GM06990 (cell line): ENCODE results near the gene UGGT1.

Experiments used
- DNase-seq: peaks from one replicate; pipeline ENCODE4 v3.0.0-alpha.2; 2011; ENCODE audit not compliant: insufficient read length; ENCODE audit errors: extremely low read depth
- H3K27me3 ChIP-seq: replicated peaks from 2 replicates; pipeline ENCODE4 v1.6.0; 2011; ENCODE audit warnings: low read length; ENCODE audit not compliant: control insufficient read depth, insufficient read depth
- H3K36me3 ChIP-seq: 2 replicates; pipeline ENCODE4 v1.5.1; 2011; ENCODE audit warnings: low read length; ENCODE audit not compliant: control insufficient read depth, insufficient read depth
- H3K4me3 ChIP-seq: replicated peaks from 2 replicates; pipeline ENCODE4 v1.5.1; 2011; ENCODE audit warnings: low read depth, mild to moderate bottlenecking, control low read depth, low read length
- TF ChIP-seq, protein P1 (sequence below): IDR thresholded peaks from 2 replicates; pipeline ENCODE4 v1.5.1; 2011; ENCODE audit warnings: low read length, control low read depth, mild to moderate bottlenecking, inconsistent platforms; ENCODE audit not compliant: insufficient read depth, poor library complexity, severe bottlenecking

The UGGT1 gene

DNA sequence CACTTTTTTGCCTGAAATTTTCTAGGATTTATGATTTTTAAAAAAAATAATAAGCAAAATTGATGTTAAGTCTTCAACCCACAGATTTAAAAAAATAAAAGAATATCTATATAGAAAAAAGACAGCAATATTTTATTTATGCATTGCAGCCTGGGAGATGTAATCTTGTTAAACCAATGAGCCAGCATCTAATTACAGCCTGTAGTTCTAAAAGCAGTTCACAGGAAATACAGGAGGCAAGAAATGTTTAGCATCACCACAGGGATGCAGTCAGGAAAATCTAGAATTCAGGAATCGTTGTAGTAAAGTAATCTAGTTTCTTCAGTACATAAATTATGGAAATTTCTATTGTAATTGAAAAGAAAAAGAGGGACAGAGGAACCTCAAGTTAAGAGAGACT lies 17.2 kb downstream of the UGGT1 start:
- no peak overlapping the region for H3K4me3 ChIP-seq
- peaks cover 9% of the 10 kb centered on the region for H3K36me3 ChIP-seq
- TF ChIP-seq, protein P1, sequence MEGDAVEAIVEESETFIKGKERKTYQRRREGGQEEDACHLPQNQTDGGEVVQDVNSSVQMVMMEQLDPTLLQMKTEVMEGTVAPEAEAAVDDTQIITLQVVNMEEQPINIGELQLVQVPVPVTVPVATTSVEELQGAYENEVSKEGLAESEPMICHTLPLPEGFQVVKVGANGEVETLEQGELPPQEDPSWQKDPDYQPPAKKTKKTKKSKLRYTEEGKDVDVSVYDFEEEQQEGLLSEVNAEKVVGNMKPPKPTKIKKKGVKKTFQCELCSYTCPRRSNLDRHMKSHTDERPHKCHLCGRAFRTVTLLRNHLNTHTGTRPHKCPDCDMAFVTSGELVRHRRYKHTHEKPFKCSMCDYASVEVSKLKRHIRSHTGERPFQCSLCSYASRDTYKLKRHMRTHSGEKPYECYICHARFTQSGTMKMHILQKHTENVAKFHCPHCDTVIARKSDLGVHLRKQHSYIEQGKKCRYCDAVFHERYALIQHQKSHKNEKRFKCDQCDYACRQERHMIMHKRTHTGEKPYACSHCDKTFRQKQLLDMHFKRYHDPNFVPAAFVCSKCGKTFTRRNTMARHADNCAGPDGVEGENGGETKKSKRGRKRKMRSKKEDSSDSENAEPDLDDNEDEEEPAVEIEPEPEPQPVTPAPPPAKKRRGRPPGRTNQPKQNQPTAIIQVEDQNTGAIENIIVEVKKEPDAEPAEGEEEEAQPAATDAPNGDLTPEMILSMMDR: no peak
- H3K27me3 ChIP-seq: no peaks in the 10 kb centered on the region
- DNase-seq: no peak

DNA sequence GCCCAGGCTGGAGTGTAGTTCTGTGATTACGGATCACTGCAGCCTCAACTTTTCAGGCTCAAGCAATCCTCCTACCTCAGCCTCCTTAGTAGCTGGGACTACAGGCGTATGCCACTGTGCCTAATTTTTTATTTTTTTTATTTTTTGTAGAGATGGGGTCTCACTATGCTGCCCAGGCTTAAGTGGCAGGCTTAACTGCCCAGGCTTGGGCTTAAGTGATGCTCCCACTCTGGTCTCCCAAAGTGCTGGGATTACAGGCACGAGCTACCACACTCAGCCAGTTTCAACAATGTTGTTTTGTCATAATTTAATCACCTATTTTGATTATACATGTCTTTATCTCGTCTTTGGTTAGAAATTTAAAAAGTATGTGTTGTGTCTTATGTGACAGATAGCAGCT lies 18.2 kb downstream of the UGGT1 start:
- H3K36me3 ChIP-seq: peaks cover 9% of the 10 kb centered on the region
- H3K27me3 ChIP-seq: no peaks in the 10 kb centered on the region
- TF ChIP-seq, protein P1: no peak
- no peak overlapping the region for H3K4me3 ChIP-seq
- DNase-seq: no peak

DNA sequence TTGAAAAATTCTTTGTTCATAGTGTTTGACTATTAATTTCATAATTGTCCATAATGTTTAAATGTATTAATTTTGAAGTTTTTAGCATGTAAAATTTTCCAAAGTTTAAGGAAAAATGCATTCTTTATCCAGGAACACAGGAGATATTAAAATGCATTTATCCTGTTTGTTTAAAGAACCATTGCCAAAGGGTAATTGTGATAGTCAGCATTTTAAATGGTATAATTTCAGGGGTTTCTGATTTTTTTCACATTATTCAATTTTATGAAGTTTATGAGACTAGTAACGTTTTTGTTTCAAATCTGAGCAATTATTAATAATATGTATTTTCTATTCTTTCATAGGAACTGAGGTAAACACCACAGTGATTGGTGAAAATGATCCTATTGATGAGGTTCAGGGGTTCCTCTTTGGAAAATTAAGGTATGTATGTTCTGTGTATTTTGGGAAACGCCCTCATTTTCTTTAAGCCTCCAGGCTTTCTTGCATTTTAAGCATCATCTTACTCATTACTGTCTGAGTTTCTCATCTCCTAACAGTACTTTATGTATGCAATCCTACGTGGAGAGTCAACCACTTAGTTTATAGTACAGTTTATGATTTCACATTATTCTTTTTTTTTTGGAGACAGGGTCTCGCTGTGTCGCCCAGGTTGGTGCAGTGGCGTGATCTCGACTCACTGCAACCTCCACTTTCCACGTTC lies 25.1 kb downstream of the UGGT1 start:
- Histone ChIP-seq H3K4me3 (no peak overlapping the region), H3K36me3 (peaks cover 9% of the 10 kb centered on the region), H3K27me3 (no peaks in the 10 kb centered on the region)
- DNase-seq: no peak
- TF ChIP-seq, protein P1: no peak

DNA sequence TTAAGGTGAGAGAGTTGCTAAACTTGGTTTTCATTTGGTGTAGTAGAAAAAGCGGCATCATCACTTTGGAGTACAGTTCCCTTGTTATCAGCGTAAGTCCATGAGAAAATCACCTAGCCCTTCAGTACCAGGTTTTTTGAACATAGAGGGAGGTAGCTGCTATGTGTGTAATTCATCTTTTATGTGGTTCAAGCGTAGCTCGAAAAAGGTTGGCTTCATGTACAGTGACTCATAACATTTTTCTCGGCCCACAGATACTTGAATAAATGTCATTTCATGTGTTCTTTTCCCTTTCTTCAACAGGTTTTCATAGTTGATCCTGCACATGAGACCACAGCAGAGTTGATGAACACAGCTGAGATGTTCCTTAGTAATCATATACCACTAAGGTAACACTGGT lies 43.6 kb downstream of the UGGT1 start:
- Histone ChIP-seq H3K27me3 (no peaks in the 10 kb centered on the region), H3K36me3 (peaks cover 13% of the 10 kb centered on the region), H3K4me3 (no peak overlapping the region)
- no peak for DNase-seq
- TF ChIP-seq, protein P1: no peak

DNA sequence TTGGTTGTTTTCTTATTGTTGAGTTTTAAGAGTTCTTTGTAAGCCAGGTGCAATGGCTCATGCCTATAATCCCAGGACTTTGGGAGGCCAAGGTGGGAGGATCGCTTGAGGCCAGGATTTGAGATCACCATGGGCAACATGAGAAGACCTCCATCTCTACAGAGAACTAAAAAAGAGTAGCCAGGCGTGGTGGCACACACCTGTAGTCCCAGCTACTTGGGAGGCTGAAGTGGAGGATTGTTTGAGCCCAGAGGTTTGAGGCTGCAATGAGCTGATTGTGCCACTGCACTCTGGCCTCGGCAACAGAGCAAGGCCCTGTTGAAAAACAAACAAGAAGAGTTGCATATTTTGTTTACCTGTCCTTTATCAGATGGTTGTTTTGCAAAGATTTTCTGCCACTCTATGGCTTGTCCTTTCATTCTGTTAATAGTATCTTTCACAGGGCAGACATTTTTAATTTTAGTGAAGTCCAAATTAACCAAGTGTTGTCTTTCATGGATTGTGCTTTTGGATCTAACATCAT lies 46.2 kb downstream of the UGGT1 start:
- no peak overlapping the region for H3K4me3 ChIP-seq
- TF ChIP-seq, protein P1: no peak
- H3K36me3 ChIP-seq: peaks cover 19% of the 10 kb centered on the region
- DNase-seq: no peak
- H3K27me3 ChIP-seq: no peaks in the 10 kb centered on the region

DNA sequence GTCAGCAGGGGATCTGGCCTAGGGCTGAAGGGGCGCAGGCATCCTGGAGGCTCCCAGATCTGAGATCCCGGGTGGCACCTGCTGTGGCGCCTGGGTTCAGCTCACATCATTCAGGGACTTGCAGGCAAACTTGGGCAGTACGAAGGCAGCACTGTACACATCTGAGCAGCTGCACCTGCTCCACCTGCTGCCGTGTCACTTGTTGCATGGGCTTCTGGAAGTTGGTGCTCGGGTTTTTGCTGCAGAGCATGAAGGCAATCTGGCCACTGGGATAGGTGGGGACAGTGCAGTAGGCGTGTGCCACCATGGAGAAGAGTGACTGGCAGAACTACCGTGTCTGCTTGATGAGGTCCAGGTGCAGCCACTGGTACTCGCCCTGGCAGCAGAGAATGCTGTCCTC lies 48.6 kb downstream of the UGGT1 start:
- no peak for DNase-seq
- Histone ChIP-seq H3K4me3 (no peak overlapping the region), H3K27me3 (no peaks in the 10 kb centered on the region), H3K36me3 (peaks cover 15% of the 10 kb centered on the region)
- TF ChIP-seq, protein P1: no peak
